Muscle layer of duodenum (tissue), 2 donors: Measurements from ENCODE around the gene PCED1B.
"Not testable (repeated sequence)": the region's sequence is repeated elsewhere in the genome, so short reads cannot be mapped to it uniquely, and the experiment has no call there.

Source experiments
- H3K27ac ChIP-seq: one replicate; pipeline ENCODE4 v1.7.0; 2013; ENCODE audit warnings: mild to moderate bottlenecking, low read length
- H3K27me3 ChIP-seq: one replicate; pipeline ENCODE4 v1.7.0; 2013; ENCODE audit warnings: low read depth, mild to moderate bottlenecking, control low read depth, low read length
- H3K36me3 ChIP-seq, 2 donors: one replicate each; pipeline ENCODE4 v1.7.0; 2013; ENCODE audit warnings: low read length in 2 of 2, control low read depth in 1 of 2, mild to moderate bottlenecking in 1 of 2; ENCODE audit not compliant: insufficient read depth in 2 of 2, control insufficient read depth in 1 of 2
- H3K4me1 ChIP-seq, 2 donors: one replicate each; pipeline ENCODE4 v1.7.0; 2013; ENCODE audit warnings: low read length in 2 of 2, mild to moderate bottlenecking in 2 of 2, control low read depth in 1 of 2, moderate library complexity in 1 of 2; ENCODE audit not compliant: insufficient read depth in 2 of 2, control insufficient read depth in 1 of 2
- H3K4me3 ChIP-seq, 2 donors: one replicate each; pipeline ENCODE4 v1.7.0; 2013; ENCODE audit warnings: low read length in 2 of 2, low read depth in 1 of 2, mild to moderate bottlenecking in 1 of 2
- H3K9me3 ChIP-seq, 2 donors: one replicate each; pipeline ENCODE4 v1.7.0; 2013; ENCODE audit warnings: low read length in 2 of 2, control low read depth in 1 of 2, mild to moderate bottlenecking in 1 of 2; ENCODE audit not compliant: control insufficient read depth in 1 of 2
- donor health status: healthy.

The PCED1B gene

DNA sequence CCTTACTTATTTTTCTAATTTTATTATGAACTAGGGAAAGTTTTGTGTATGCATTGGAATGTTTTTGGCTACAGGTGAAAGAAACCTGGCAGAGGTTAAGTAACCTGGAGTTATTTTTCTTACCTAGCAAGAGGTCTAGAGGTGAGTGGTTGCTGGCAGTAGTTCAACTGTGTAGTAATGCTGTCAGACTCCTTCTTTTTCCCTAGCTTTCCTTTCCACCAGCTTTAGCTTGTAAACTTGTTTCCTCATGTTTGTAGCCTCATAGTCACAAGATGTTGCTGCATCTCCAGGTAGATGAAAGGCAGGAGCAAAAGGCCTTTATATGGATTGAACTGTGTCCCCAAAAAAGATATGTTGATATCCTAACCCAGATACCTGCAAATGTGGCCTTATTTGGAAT, 105.4 kb downstream of the PCED1B start:
- H3K9me3 ChIP-seq: no peaks in the 10 kb centered on the region
- no peak overlapping the region for H3K4me3 ChIP-seq
- no peaks in the 10 kb centered on the region for H3K27me3 ChIP-seq
- no peak overlapping the region for H3K27ac ChIP-seq
- no peaks in the 10 kb centered on the region for H3K36me3 ChIP-seq
- H3K4me1 ChIP-seq: peaks cover 5% of the 10 kb centered on the region in 2 donors

DNA sequence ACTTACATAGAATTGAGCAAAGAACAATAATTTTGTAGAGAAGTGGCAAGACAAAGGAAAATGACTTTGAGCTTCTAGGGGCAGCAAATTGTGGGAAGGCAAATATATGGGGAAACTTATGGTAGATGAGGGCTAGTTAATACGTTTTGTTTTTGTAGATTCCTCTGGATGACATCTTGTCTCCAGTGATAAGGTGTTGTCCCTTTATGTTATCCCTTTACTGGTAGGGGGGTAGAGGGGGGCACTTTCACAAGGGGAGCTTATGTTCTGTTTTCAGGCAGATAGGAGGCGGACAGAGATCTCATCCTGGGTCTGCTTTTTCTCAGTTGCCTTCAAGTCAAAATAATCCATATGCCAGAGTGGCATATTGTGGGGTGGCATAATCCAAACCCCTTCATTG, 106.8 kb downstream of the PCED1B start:
- no peaks in the 10 kb centered on the region for H3K27me3 ChIP-seq
- no peak overlapping the region for H3K4me3 ChIP-seq
- peaks cover 5 to 6% of the 10 kb centered on the region in 2 donors for H3K4me1 ChIP-seq
- no peak overlapping the region for H3K27ac ChIP-seq
- H3K9me3 ChIP-seq: no peaks in the 10 kb centered on the region
- no peaks in the 10 kb centered on the region for H3K36me3 ChIP-seq

DNA sequence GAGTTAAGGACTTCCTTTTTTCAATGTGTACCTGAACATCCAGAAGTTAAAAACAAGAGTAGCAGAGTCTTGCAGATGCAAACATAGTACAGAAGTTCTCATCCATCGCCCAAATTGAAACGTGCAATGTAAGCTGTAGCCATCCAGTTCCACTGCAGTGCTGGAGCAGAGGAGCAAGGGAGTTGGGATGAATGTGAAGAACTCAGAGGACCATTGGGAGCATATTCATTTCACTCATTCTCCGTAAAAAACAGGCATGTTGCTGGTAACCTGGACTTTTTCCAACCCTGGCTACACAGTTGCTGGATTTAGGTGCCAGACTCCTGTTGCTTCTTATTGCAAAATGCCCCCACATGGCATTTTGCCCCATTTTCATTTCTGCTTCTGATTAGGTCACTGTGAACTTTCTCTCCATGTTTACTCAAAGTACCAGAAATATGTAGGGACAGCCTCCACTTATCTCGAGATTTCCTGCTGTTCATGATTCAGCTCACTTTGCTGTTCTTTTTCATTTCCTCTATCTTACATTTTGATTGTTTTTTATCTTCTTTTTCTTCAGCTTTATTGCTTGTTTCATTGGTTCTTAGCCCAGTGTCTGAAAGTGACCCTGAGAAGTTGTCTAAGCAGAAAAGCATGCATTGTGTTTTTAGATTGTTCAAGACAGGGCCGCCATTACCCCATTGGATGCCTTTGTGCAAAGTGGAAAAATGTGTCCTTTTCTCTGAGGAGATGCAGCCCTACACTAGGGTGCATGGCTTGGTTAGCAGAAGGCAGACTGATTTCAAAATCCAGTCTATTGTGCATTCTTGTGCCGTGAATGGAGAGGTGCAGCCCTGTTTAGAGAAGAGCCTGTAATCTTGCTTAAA, 109.4 kb downstream of the PCED1B start:
- H3K9me3 ChIP-seq: no peaks in the 10 kb centered on the region
- no peaks in the 10 kb centered on the region for H3K27me3 ChIP-seq
- no peaks in the 10 kb centered on the region for H3K36me3 ChIP-seq
- peaks cover 5 to 6% of the 10 kb centered on the region in 2 donors for H3K4me1 ChIP-seq
- no peak overlapping the region for H3K4me3 ChIP-seq
- no peak overlapping the region for H3K27ac ChIP-seq

- no peak overlapping the region for H3K4me3 ChIP-seq
- H3K4me1 ChIP-seq: peaks cover 5 to 6% of the 10 kb centered on the region in 2 donors
- H3K27me3 ChIP-seq: no peaks in the 10 kb centered on the region
- H3K36me3 ChIP-seq: no peaks in the 10 kb centered on the region
- no peak overlapping the region for H3K27ac ChIP-seq
- no peaks in the 10 kb centered on the region for H3K9me3 ChIP-seq
Observed at GRCh38 chr12:47189728-47190127, 110.3 kb downstream of the PCED1B start.

DNA sequence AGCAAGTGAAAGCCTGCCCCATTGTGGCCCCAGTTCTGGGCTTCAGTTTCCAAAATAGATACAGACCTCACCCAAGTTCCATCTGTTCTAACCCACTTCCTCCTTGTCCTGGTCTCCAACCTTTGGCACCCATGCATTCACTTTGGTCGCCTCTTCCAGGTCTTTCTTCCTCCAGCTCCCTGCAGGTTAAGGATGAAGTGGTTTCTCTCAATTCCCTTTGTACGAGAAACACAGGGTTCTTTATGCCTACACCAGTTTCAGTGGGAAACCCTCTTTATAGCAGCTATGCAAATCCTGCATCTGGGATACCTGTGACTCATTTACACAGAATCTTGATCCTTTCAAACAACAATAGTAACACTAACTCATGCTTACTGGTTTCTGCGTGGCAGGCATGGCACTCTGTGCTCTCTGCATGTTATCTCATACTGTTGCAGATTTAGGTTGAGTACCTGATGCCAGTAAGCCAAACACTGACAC, 110.9 kb downstream of the PCED1B start:
- peaks cover 5 to 6% of the 10 kb centered on the region in 2 donors for H3K4me1 ChIP-seq
- H3K27me3 ChIP-seq: no peaks in the 10 kb centered on the region
- no peak overlapping the region for H3K4me3 ChIP-seq
- no peaks in the 10 kb centered on the region for H3K36me3 ChIP-seq
- H3K27ac ChIP-seq: no peak overlapping the region
- no peaks in the 10 kb centered on the region for H3K9me3 ChIP-seq

GRCh38 chr12:47190905-47191304, 111.5 kb downstream of the PCED1B start:
- no peaks in the 10 kb centered on the region for H3K9me3 ChIP-seq
- no peak overlapping the region for H3K4me3 ChIP-seq
- H3K4me1 ChIP-seq: peaks cover 5 to 6% of the 10 kb centered on the region in 2 donors
- H3K27ac ChIP-seq: no peak overlapping the region
- H3K27me3 ChIP-seq: no peaks in the 10 kb centered on the region
- no peaks in the 10 kb centered on the region for H3K36me3 ChIP-seq

DNA sequence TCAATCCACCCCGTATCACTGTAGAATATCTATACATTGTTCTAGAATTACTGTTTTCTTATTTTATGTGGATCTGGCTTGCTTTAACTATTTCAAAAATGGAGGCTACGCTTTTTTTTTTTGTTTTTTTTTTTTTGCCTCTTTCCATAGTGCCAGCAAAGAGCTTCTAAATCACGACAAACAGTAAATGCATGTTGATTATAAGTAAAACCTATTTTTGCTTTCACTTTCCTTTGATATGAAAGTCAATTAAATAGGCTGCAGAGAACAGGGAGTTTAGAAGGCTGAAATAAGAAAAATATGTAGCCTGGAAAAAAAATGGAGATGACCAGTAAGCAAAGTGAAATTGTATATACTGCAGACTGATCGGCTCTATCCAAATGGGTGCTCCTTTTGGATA, 112.6 kb downstream of the PCED1B start:
- Histone ChIP-seq H3K27me3 (no peaks in the 10 kb centered on the region), H3K36me3 (no peaks in the 10 kb centered on the region), H3K27ac (no peak overlapping the region), H3K4me3 (no peak overlapping the region), H3K9me3 (no peaks in the 10 kb centered on the region), H3K4me1 (peaks cover 5 to 6% of the 10 kb centered on the region in 2 donors)

DNA sequence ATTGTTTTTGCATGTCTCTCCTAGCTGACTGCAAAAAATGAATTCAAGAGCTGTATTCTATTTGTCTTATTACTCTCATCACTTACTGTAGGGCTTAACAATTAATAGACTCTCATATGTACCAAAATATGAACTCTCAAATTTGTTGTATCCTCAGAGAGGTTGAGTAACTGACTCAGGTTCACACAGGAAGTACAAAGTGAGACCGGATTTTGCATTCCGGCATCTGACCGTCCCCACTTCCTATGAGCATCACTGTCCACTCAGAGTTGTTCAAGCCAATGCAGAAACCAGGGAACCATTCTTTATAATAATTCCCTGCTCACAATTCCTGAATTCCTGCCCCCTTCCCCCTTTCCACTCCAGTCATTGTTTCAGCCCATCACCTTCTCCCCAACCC, 113.6 kb downstream of the PCED1B start:
- H3K36me3 ChIP-seq: no peaks in the 10 kb centered on the region
- H3K9me3 ChIP-seq: no peaks in the 10 kb centered on the region
- H3K4me3 ChIP-seq: no peak overlapping the region
- H3K4me1 ChIP-seq: peaks cover 5 to 6% of the 10 kb centered on the region in 2 donors
- no peak overlapping the region for H3K27ac ChIP-seq
- H3K27me3 ChIP-seq: no peaks in the 10 kb centered on the region

GRCh38 chr12:47194501-47194900, 115.1 kb downstream of the PCED1B start:
- Histone ChIP-seq H3K27ac (no peak overlapping the region), H3K9me3 (no peaks in the 10 kb centered on the region), H3K36me3 (no peaks in the 10 kb centered on the region), H3K4me1 (peaks cover 0 to 4% of the 10 kb centered on the region in 2 donors), H3K4me3 (no peak overlapping the region), H3K27me3 (no peaks in the 10 kb centered on the region)

DNA sequence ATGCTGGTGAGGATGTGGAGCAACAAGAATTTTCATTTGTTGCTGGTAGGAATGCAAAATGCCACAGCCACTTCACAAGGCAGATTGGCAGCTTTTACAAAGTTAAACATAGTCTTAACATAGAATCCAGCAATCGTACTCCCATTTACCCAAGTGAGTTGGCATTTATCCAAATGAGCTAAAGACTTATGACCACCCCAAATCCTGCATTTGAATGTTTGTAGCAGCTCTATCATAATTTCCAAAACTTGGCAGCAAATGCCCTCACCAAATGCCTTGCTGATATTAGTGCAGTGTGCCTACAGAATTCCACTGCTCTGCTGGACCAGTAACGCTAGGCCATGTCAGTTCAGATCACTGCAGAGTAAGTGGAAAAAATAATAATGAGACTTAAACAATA, 121.0 kb downstream of the PCED1B start:
- no peak overlapping the region for H3K27ac ChIP-seq
- no peaks in the 10 kb centered on the region for H3K27me3 ChIP-seq
- no peak overlapping the region for H3K4me3 ChIP-seq
- H3K9me3 ChIP-seq: no peaks in the 10 kb centered on the region
- no peaks in the 10 kb centered on the region for H3K4me1 ChIP-seq
- H3K36me3 ChIP-seq: no peaks in the 10 kb centered on the region

DNA sequence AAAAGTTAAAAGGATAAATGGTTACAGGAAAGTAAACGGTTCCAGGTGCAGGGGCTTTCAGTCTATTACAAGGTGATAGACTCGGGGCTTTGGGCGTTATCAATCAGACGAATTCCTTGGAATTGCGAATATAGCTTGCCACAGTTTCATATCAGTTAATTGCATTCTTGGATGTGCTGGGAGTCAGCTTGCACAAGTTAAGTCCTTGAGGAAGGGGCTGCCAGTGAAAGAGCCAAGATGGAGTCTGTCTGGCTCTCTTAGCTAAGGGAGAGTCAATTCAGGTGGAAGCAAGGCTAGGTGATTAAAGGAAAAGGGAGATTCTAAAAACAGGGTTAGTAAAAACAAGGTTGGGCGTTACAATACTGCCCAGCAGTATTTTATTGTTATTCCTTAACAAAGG, 121.8 kb downstream of the PCED1B start:
- not testable (repeated sequence) for H3K9me3 ChIP-seq, H3K27ac ChIP-seq, H3K4me3 ChIP-seq, H3K36me3 ChIP-seq, H3K4me1 ChIP-seq, H3K27me3 ChIP-seq

GRCh38 chr12:47202176-47202575, 122.8 kb downstream of the PCED1B start:
- H3K4me3 ChIP-seq: no peak overlapping the region

More at GRCh38 chr12:47202176-47202575, 122.8 kb downstream of the PCED1B start:
- Histone ChIP-seq H3K9me3 (no peaks in the 10 kb centered on the region), H3K27ac (no peak overlapping the region), H3K4me1 (no peaks in the 10 kb centered on the region), H3K27me3 (no peaks in the 10 kb centered on the region), H3K36me3 (no peaks in the 10 kb centered on the region)
